ENCODE results near the gene CHURC1. TPM values are rescaled to one million over a fixed set of nuclear protein-coding genes. Genes with fewer than 3 reads are reported as not detected.

Gene CHURC1
- total and polyA plus RNA-seq, 2 of the 8 experiments (the other 6 are each of a cell fraction or from before 2014, with no cell fraction given) = 50.2 to 59.3 TPM

DNA sequence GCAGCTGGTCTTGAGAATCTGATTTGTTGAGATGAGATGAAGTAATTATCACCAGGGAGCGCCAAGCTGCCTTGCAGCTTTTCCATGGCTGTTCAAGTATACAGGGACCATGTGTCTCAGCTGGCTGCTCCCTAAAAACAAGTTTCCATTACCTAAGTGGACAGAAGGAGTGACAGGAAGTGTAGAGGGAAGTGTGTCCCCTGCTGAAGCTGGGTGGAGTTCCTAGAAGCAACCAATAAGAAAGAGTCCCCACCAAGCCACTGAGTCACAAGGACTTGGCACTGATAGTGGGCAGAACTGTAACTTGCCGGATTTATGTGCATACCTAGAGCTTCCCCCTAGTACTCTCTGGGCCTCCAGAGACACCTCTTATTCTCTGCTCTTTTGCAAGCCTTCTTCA lies 29.8 kb downstream of the CHURC1 start (continued):
- TF ChIP-seq, protein P1, sequence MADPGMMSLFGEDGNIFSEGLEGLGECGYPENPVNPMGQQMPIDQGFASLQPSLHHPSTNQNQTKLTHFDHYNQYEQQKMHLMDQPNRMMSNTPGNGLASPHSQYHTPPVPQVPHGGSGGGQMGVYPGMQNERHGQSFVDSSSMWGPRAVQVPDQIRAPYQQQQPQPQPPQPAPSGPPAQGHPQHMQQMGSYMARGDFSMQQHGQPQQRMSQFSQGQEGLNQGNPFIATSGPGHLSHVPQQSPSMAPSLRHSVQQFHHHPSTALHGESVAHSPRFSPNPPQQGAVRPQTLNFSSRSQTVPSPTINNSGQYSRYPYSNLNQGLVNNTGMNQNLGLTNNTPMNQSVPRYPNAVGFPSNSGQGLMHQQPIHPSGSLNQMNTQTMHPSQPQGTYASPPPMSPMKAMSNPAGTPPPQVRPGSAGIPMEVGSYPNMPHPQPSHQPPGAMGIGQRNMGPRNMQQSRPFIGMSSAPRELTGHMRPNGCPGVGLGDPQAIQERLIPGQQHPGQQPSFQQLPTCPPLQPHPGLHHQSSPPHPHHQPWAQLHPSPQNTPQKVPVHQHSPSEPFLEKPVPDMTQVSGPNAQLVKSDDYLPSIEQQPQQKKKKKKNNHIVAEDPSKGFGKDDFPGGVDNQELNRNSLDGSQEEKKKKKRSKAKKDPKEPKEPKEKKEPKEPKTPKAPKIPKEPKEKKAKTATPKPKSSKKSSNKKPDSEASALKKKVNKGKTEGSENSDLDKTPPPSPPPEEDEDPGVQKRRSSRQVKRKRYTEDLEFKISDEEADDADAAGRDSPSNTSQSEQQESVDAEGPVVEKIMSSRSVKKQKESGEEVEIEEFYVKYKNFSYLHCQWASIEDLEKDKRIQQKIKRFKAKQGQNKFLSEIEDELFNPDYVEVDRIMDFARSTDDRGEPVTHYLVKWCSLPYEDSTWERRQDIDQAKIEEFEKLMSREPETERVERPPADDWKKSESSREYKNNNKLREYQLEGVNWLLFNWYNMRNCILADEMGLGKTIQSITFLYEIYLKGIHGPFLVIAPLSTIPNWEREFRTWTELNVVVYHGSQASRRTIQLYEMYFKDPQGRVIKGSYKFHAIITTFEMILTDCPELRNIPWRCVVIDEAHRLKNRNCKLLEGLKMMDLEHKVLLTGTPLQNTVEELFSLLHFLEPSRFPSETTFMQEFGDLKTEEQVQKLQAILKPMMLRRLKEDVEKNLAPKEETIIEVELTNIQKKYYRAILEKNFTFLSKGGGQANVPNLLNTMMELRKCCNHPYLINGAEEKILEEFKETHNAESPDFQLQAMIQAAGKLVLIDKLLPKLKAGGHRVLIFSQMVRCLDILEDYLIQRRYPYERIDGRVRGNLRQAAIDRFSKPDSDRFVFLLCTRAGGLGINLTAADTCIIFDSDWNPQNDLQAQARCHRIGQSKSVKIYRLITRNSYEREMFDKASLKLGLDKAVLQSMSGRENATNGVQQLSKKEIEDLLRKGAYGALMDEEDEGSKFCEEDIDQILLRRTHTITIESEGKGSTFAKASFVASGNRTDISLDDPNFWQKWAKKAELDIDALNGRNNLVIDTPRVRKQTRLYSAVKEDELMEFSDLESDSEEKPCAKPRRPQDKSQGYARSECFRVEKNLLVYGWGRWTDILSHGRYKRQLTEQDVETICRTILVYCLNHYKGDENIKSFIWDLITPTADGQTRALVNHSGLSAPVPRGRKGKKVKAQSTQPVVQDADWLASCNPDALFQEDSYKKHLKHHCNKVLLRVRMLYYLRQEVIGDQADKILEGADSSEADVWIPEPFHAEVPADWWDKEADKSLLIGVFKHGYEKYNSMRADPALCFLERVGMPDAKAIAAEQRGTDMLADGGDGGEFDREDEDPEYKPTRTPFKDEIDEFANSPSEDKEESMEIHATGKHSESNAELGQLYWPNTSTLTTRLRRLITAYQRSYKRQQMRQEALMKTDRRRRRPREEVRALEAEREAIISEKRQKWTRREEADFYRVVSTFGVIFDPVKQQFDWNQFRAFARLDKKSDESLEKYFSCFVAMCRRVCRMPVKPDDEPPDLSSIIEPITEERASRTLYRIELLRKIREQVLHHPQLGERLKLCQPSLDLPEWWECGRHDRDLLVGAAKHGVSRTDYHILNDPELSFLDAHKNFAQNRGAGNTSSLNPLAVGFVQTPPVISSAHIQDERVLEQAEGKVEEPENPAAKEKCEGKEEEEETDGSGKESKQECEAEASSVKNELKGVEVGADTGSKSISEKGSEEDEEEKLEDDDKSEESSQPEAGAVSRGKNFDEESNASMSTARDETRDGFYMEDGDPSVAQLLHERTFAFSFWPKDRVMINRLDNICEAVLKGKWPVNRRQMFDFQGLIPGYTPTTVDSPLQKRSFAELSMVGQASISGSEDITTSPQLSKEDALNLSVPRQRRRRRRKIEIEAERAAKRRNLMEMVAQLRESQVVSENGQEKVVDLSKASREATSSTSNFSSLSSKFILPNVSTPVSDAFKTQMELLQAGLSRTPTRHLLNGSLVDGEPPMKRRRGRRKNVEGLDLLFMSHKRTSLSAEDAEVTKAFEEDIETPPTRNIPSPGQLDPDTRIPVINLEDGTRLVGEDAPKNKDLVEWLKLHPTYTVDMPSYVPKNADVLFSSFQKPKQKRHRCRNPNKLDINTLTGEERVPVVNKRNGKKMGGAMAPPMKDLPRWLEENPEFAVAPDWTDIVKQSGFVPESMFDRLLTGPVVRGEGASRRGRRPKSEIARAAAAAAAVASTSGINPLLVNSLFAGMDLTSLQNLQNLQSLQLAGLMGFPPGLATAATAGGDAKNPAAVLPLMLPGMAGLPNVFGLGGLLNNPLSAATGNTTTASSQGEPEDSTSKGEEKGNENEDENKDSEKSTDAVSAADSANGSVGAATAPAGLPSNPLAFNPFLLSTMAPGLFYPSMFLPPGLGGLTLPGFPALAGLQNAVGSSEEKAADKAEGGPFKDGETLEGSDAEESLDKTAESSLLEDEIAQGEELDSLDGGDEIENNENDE (IDR thresholded peaks at IDR 0.05; ENCODE audit: insufficient replicate concordance, low read length) = no peak
- TF ChIP-seq NANOG (IDR thresholded peaks at IDR 0.05; ENCODE audit: insufficient read depth, low read depth, low read length, poor library complexity, severe bottlenecking) (no peak), RXRA (IDR thresholded peaks at IDR 0.05; ENCODE audit: insufficient read depth, low read depth, low read length) (no peak), SP1 (IDR thresholded peaks at IDR 0.05; ENCODE audit: low read depth, low read length) (no peak), HDAC2 (IDR thresholded peaks at IDR 0.05; ENCODE audit: borderline replicate concordance in 1 of 2, low read depth in 2 of 2, low read length in 2 of 2) (no peak), SRF (IDR thresholded peaks at IDR 0.05; ENCODE audit: low read depth, low read length) (no peak), EGR1 (IDR thresholded peaks at IDR 0.05; ENCODE audit: borderline replicate concordance, low read depth, low read length) (no peak), CHD2 (IDR thresholded peaks at IDR 0.05; ENCODE audit: low read length) (no peak)
- TF ChIP-seq, protein P2, sequence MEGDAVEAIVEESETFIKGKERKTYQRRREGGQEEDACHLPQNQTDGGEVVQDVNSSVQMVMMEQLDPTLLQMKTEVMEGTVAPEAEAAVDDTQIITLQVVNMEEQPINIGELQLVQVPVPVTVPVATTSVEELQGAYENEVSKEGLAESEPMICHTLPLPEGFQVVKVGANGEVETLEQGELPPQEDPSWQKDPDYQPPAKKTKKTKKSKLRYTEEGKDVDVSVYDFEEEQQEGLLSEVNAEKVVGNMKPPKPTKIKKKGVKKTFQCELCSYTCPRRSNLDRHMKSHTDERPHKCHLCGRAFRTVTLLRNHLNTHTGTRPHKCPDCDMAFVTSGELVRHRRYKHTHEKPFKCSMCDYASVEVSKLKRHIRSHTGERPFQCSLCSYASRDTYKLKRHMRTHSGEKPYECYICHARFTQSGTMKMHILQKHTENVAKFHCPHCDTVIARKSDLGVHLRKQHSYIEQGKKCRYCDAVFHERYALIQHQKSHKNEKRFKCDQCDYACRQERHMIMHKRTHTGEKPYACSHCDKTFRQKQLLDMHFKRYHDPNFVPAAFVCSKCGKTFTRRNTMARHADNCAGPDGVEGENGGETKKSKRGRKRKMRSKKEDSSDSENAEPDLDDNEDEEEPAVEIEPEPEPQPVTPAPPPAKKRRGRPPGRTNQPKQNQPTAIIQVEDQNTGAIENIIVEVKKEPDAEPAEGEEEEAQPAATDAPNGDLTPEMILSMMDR (IDR thresholded peaks at IDR 0.05; ENCODE audit: control extremely low read depth in 1 of 3, insufficient read depth in 1 of 3, low read depth in 1 of 3, low read length in 3 of 3) = no peak
